ENCODE measurements around the gene NPL. TPM values are rescaled to one million over a fixed set of nuclear protein-coding genes. Genes with fewer than 3 reads are reported as not detected.

NPL gene
- total RNA-seq, 2 experiments from 2014 or later, result 4.5 to 4.9 TPM

DNA sequence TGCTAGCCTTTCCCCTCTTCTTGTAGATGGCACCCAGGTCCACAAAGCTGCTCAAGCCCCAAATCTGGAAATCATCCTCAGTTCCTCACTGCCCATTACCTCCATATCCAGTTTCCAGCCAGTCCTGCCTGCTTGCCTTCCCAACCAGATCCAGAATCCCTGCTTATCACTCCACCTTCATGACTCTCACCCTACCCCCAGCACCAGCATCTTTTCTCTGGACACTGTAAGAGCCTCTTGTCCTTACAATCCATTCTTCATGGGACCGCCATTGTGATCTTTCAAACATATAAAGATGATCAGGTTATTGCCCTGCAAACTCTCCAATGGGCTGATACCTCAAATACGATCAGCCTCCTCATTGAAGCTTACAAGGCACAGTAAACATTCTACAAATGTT is 23.5 kb upstream of the NPL start:
- Mint-ChIP-seq H3K4me3 (no peak overlapping the region), H3K27ac (no peak overlapping the region), H3K9me3 (peaks cover 6% of the 10 kb centered on the region), H3K4me1 (ENCODE audit: low read depth) (peaks cover 7% of the 10 kb centered on the region), H3K27me3 (peaks cover 23% of the 10 kb centered on the region), H3K36me3 (ENCODE audit: low read depth) (peaks cover 3% of the 10 kb centered on the region)
- ChIA-PET POLR2A (no interaction called here), CTCF (interaction anchor here (5.3 kb wide), 1 partner anchor 18 kb away, joined by 47 read pairs; no protein-coding TSS in a partner anchor)
- intact Hi-C loops (cut with micrococcal nuclease), result no loop called here
- TF ChIP-seq, protein P1, sequence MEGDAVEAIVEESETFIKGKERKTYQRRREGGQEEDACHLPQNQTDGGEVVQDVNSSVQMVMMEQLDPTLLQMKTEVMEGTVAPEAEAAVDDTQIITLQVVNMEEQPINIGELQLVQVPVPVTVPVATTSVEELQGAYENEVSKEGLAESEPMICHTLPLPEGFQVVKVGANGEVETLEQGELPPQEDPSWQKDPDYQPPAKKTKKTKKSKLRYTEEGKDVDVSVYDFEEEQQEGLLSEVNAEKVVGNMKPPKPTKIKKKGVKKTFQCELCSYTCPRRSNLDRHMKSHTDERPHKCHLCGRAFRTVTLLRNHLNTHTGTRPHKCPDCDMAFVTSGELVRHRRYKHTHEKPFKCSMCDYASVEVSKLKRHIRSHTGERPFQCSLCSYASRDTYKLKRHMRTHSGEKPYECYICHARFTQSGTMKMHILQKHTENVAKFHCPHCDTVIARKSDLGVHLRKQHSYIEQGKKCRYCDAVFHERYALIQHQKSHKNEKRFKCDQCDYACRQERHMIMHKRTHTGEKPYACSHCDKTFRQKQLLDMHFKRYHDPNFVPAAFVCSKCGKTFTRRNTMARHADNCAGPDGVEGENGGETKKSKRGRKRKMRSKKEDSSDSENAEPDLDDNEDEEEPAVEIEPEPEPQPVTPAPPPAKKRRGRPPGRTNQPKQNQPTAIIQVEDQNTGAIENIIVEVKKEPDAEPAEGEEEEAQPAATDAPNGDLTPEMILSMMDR (IDR thresholded peaks at IDR 0.05), result no peak
- ATAC-seq (no peak), DNase-seq (no peak)

DNA sequence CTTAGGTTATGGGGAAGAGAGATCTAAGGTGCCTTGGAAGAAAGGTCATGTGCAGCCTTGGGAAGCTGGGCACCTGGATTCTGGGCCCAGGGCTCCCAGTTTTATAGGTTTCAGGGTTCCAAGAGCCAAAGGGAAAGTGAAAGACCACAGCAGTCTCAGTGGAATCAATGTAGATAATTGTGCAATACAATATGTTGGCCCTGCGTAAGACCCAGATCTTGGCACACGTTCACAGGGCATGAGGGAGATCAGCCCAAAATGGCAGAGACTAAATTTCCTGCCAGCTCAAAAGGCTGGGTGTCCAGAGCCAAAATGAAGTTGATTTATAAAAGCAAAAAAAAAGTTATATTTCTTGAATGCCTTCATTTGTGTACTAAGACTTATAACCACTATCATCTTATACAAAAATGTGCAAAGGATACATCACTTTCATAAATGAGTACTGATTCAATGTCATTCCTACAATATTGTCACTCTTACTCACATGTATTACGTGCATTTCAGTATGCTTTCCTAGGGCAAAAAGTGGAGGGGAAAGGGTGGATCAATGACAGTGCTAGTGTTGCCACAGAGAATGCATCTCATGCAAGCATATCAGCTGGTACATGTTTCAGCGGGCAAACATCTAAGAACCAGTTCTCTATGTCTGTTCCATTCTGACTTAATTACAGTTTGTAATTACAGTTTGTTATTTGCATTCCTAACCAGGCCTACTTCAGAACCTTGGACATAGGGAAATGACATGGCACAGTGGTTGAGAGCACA is 22.5 kb upstream of the NPL start:
- ChIA-PET POLR2A (no interaction called here), CTCF (interaction anchor here (0.6 to 5.3 kb wide), 3 partner anchors 17 to 166 kb away, joined by 3 to 47 read pairs (median 4); no protein-coding TSS in a partner anchor)
- no peaks in the 10 kb centered on the region for H3K9me3 Mint-ChIP-seq
- ATAC-seq, result no peak
- H3K27ac Mint-ChIP-seq, result no peak overlapping the region
- TF ChIP-seq, protein P1 (IDR thresholded peaks at IDR 0.05), result no peak
- no peaks in the 10 kb centered on the region for H3K36me3 Mint-ChIP-seq (ENCODE audit: low read depth)
- no peak for DNase-seq
- H3K27me3 Mint-ChIP-seq, result peaks cover 20% of the 10 kb centered on the region
- intact Hi-C loops (cut with micrococcal nuclease), result no loop called here
- no peaks in the 10 kb centered on the region for H3K4me1 Mint-ChIP-seq (ENCODE audit: low read depth)
- no peak overlapping the region for H3K4me3 Mint-ChIP-seq

DNA sequence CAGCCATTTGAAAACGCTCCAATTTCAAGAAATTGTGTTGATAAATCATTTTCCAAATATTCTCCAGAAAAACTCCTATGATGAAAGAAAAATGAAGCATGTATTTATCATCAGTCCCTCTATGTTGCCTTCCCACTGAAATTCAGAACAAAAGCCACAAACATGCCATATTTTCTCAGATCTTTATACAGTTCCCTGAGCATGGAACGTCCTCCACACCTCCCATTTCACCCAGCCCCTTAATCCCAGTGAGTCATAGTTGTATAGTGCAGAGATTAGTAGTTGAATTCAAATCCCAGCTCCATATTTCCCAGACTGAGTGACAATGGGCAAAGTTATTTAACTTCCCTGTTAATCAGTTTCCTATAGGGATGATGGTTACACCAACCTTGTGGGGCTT is 20.6 kb upstream of the NPL start:
- Mint-ChIP-seq H3K27ac (no peak overlapping the region), H3K36me3 (ENCODE audit: low read depth) (no peaks in the 10 kb centered on the region), H3K27me3 (peaks cover 21% of the 10 kb centered on the region), H3K4me1 (ENCODE audit: low read depth) (no peaks in the 10 kb centered on the region), H3K4me3 (no peak overlapping the region), H3K9me3 (no peaks in the 10 kb centered on the region)
- ATAC-seq (no peak), DNase-seq (no peak)
- intact Hi-C loops (cut with micrococcal nuclease), result no loop called here
- TF ChIP-seq, protein P1 (IDR thresholded peaks at IDR 0.05), result no peak
- ChIA-PET POLR2A (no interaction called here), CTCF (interaction anchor here (1.3 to 3.8 kb wide), 2 partner anchors 69 to 173 kb away, joined by 3 to 13 read pairs; no protein-coding TSS in a partner anchor)

DNA sequence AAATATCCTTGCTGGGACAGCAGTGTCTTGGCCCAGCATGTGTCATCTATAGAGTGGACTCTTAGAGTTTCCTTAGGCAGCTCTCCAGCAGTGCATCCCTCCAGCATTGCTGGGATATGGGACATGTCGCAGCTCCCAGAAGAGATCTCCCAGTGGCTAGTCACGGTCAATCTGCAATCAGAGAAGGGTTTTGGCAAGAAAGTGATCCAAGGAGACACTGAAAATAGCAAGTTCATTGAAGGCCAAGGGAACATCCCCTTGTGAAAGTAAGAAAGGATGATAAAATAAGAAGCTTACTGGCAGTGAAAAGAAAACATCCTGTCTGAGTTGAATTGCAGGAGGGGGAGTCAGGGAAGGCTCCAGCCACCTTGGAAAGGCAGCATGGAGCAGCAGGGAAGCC is 19.3 kb upstream of the NPL start:
- Mint-ChIP-seq H3K4me1 (ENCODE audit: low read depth) (no peaks in the 10 kb centered on the region), H3K4me3 (no peak overlapping the region), H3K27ac (no peak overlapping the region), H3K9me3 (no peaks in the 10 kb centered on the region), H3K36me3 (ENCODE audit: low read depth) (no peaks in the 10 kb centered on the region), H3K27me3 (peaks cover 23% of the 10 kb centered on the region)
- no peak for ATAC-seq
- DNase-seq, result no peak
- intact Hi-C loops (cut with micrococcal nuclease), result no loop called here
- TF ChIP-seq, protein P1 (IDR thresholded peaks at IDR 0.05), result no peak
- ChIA-PET CTCF (interaction anchor here (0.8 to 3.8 kb wide), 4 partner anchors 12 to 174 kb away, joined by 3 to 13 read pairs (median 3); no protein-coding TSS in a partner anchor), POLR2A (no interaction called here)
